Neutrophil (primary cell): ENCODE data around the gene ANKS1A.
"Not testable (repeated sequence)": the region's sequence is repeated elsewhere in the genome, so short reads cannot be mapped to it uniquely, and the experiment has no call there.

Experiments
- H3K27ac ChIP-seq: fragments of 200-600 bp; sonication (generic); 2 replicates; pipeline ENCODE4 v1.5.1; 2016; ENCODE audit warnings: mild to moderate bottlenecking, moderate library complexity
- H3K27me3 ChIP-seq: fragments of 200-600 bp; sonication (generic); 2 replicates; pipeline ENCODE4 v1.6.0; 2016; ENCODE audit warnings: mild to moderate bottlenecking
- H3K36me3 ChIP-seq: fragments of 200-600 bp; sonication (generic); 2 replicates; pipeline ENCODE4 v1.5.1; 2017
- H3K4me1 ChIP-seq, 2 experiments: fragments of 200-600 bp in 1 of 2; sonication (generic) in 1 of 2; 1 replicate in 1 of 2; 2 replicates in 1 of 2; pipeline versions ENCODE4 v1.5.1 to v1.6.1; 2013 to 2016; ENCODE audit warnings: low read depth in 1 of 2, low read length in 1 of 2, mild to moderate bottlenecking in 1 of 2, moderate library complexity in 1 of 2; ENCODE audit not compliant: control insufficient read depth in 1 of 2, insufficient read depth in 1 of 2
- H3K4me3 ChIP-seq, 2 experiments: fragments of 200-600 bp in 1 of 2; sonication (generic) in 1 of 2; 1 replicate in 1 of 2; 2 replicates in 1 of 2; pipeline ENCODE4 v1.5.1; 2013 to 2016; ENCODE audit warnings: low read depth in 1 of 2, low read length in 1 of 2, mild to moderate bottlenecking in 1 of 2, moderate library complexity in 1 of 2
- H3K9me3 ChIP-seq: fragments of 200-600 bp; sonication (generic); 2 replicates; pipeline ENCODE4 v1.5.1; 2016
- TF ChIP-seq, protein P1 (sequence below): fragments of 200-600 bp; sonication (generic); IDR thresholded peaks from 2 replicates; pipeline ENCODE4 v1.5.1; 2016; ENCODE audit warnings: antibody characterized with exemption

Gene ANKS1A

DNA sequence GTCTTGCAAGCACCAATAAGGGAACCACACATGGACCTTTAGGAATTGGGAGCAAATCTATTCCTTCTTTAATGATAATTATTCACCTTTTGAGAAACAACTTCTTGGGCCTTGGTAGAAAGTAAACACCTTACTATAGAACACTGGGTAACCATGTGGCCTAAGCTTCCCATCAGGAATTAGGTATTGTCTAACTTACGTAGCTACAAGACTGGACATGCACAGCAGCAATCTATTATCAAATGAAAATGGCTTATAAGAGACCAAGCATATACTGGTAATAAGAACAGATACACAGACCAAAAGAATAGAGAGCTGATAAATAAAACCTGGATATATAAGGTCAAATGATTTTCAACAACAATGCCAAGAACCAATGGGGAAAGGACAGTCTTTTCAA, 235.3 kb downstream of the ANKS1A start:
- Histone ChIP-seq H3K36me3 (no peaks in the 10 kb centered on the region), H3K4me1 (no peaks in the 10 kb centered on the region), H3K9me3 (no peaks in the 10 kb centered on the region), H3K4me3 (no peak overlapping the region), H3K27ac (no peak overlapping the region), H3K27me3 (no peaks in the 10 kb centered on the region)
- TF ChIP-seq, protein P1, sequence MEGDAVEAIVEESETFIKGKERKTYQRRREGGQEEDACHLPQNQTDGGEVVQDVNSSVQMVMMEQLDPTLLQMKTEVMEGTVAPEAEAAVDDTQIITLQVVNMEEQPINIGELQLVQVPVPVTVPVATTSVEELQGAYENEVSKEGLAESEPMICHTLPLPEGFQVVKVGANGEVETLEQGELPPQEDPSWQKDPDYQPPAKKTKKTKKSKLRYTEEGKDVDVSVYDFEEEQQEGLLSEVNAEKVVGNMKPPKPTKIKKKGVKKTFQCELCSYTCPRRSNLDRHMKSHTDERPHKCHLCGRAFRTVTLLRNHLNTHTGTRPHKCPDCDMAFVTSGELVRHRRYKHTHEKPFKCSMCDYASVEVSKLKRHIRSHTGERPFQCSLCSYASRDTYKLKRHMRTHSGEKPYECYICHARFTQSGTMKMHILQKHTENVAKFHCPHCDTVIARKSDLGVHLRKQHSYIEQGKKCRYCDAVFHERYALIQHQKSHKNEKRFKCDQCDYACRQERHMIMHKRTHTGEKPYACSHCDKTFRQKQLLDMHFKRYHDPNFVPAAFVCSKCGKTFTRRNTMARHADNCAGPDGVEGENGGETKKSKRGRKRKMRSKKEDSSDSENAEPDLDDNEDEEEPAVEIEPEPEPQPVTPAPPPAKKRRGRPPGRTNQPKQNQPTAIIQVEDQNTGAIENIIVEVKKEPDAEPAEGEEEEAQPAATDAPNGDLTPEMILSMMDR: no peak

DNA sequence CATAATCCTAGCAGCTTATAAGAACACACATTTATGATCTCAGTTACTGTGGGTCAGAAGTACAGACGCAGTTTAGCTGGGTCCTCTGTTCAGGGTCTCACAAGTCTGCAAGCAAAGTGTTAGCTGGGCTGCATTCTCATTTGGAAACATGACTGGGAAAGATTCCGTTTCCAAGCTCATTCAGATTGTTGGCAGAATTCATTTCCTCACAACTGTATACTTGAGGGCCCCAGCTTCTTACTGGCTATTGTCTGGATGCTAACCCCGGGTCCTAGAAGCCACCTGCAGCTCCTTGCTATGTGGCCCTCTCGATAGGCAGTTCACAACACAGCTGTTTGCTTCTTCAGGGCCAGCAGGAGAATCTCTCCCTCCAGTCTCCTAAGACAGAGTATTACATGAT, 239.0 kb downstream of the ANKS1A start:
- no peaks in the 10 kb centered on the region for H3K4me1 ChIP-seq
- no peak overlapping the region for H3K4me3 ChIP-seq
- no peaks in the 10 kb centered on the region for H3K27me3 ChIP-seq
- H3K36me3 ChIP-seq: no peaks in the 10 kb centered on the region
- H3K9me3 ChIP-seq: no peaks in the 10 kb centered on the region
- no peak overlapping the region for H3K27ac ChIP-seq
- TF ChIP-seq, protein P1: no peak

GRCh38 chr6:35128496-35128895, 239.4 kb downstream of the ANKS1A start:
- no peak overlapping the region for H3K27ac ChIP-seq
- no peak overlapping the region for H3K4me3 ChIP-seq
- H3K9me3 ChIP-seq: no peaks in the 10 kb centered on the region
- H3K27me3 ChIP-seq: no peaks in the 10 kb centered on the region
- H3K36me3 ChIP-seq: no peaks in the 10 kb centered on the region
- no peaks in the 10 kb centered on the region for H3K4me1 ChIP-seq
- TF ChIP-seq, protein P1: no peak

GRCh38 chr6:35136185-35136584, 247.1 kb downstream of the ANKS1A start:
- no peaks in the 10 kb centered on the region for H3K36me3 ChIP-seq
- no peak overlapping the region for H3K27ac ChIP-seq
- peaks cover 6 to 7% of the 10 kb centered on the region in 2 experiments for H3K4me1 ChIP-seq

GRCh38 chr6:35138191-35138590, 249.1 kb downstream of the ANKS1A start:
- not testable (repeated sequence) for H3K4me1 ChIP-seq, H3K9me3 ChIP-seq, H3K27ac ChIP-seq, H3K36me3 ChIP-seq, H3K4me3 ChIP-seq
- peaks cover 32% of the 10 kb centered on the region for H3K27me3 ChIP-seq

More at GRCh38 chr6:35136185-35136584, 247.1 kb downstream of the ANKS1A start:
- Histone ChIP-seq H3K4me3 (no peak overlapping the region), H3K9me3 (no peaks in the 10 kb centered on the region), H3K27me3 (peaks cover 14% of the 10 kb centered on the region)
- TF ChIP-seq, protein P1: no peak

GRCh38 chr6:35139470-35139869, 250.4 kb downstream of the ANKS1A start:
- Histone ChIP-seq H3K4me3 (no peak overlapping the region), H3K36me3 (no peaks in the 10 kb centered on the region), H3K9me3 (no peaks in the 10 kb centered on the region), H3K27ac (no peak overlapping the region), H3K4me1 (peaks cover 9% of the 10 kb centered on the region in 2 experiments), H3K27me3 (peaks cover 32% of the 10 kb centered on the region)
- TF ChIP-seq, protein P1: no peak
